WERI-Rb-1 (cell line): ENCODE measurements around the gene ISCU.

ENCODE experiments used
- DNase-seq: peaks from one replicate; pipeline ENCODE4 v3.0.0-alpha.2; 2020
- H3K27ac ChIP-seq: fragments of 250-450 bp; sonication (Bioruptor Pico); 2 replicates; pipeline ENCODE4 v1.5.1; 2020; ENCODE audit warnings: mild to moderate bottlenecking, moderate library complexity
- H3K27me3 ChIP-seq: fragments of 250-450 bp; sonication (Bioruptor Pico); 2 replicates; pipeline ENCODE4 v1.5.1; 2021; ENCODE audit warnings: mild to moderate bottlenecking, low read depth, moderate library complexity; ENCODE audit not compliant: insufficient read depth, severe bottlenecking
- H3K36me3 ChIP-seq: fragments of 250-450 bp; sonication (Bioruptor Pico); 2 replicates; pipeline ENCODE4 v1.5.1; 2020; ENCODE audit warnings: mild to moderate bottlenecking, moderate library complexity
- H3K4me3 ChIP-seq: 2 replicates; pipeline ENCODE4 v1.5.1; 2011; ENCODE audit warnings: low read depth, mild to moderate bottlenecking, control low read depth, low read length
- H3K9me3 ChIP-seq: fragments of 250-450 bp; sonication (Bioruptor Pico); 2 replicates; pipeline ENCODE4 v1.5.1; 2021; ENCODE audit warnings: mild to moderate bottlenecking, moderate library complexity; ENCODE audit not compliant: severe bottlenecking
- CTCF ChIP-seq: IDR thresholded peaks from 2 replicates; pipeline ENCODE4 v1.5.1; 2011; ENCODE audit warnings: low read depth, mild to moderate bottlenecking, control low read depth, inconsistent platforms, low read length

ISCU gene

DNA sequence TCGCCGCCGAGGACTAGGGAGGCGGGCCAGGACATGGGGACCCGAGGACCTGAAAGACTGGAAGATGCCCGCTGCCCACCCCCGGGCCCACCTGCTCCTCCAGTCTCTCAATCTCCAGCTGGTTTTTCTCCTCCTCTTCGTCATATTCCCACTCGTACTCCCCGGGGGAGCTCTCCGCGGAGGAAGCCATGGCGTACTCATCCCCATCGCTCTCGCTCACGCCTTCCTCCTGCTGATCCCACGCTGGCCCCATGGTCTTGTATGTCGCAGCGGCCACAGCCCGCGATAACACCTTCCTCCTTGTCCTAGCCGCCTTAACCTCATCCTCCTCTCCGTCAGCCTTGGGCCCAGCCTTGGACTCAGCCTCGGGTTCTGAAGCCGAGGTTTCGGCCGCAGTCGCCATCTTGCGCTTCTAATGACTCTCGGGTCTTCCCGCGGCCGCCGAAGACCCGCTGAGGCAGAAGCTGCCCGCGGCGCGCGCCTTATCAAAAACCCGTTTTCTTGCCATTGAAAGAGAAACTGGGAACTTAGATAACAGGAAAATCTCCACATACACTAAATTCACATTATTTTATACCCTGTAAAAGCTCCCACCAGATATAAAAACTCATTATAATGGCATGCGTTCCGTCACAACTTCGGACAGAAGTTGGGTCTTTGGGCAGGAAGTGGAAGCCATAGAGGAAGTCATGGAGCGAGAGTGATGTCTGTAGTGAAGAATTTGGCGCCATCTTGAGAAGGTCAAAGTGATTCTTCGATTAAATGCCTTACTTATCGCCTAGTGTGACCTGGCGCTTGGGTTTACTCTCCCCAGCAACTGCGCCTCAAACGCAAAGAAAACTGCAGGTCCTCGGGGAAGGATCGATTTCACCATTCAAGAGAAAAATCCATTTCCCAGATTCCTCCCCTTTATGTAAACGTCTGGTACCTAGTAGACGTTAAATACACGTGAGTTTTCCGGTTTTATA is 1.4 kb upstream of the ISCU start, which contains the start of gene SART3:
SART3 (minus strand) TSS at position 422 of the 968 bp plus-strand sequence; CDS start at position 403, 19 bp downstream.
- Histone ChIP-seq H3K4me3 (peak within 1 kb of the TSS; percentile 73), H3K27ac (peak within 1 kb of the TSS; percentile 93), H3K36me3 (peaks cover 48% of the 10 kb centered on the region), H3K9me3 (no peaks in the 10 kb centered on the region), H3K27me3 (no peaks in the 10 kb centered on the region)
- TF ChIP-seq CTCF: no peak
- DNase-seq: peak; percentile 81

GRCh38 chr12:108561852-108562347 is 496 bp upstream of the ISCU start:
- Histone ChIP-seq H3K36me3 (peaks cover 48% of the 10 kb centered on the region), H3K27ac (peak overlapping the region; percentile 93), H3K4me3 (peak overlapping the region; percentile 73), H3K27me3 (no peaks in the 10 kb centered on the region), H3K9me3 (no peaks in the 10 kb centered on the region)
- no peak for TF ChIP-seq CTCF
- DNase-seq: no peak

DNA sequence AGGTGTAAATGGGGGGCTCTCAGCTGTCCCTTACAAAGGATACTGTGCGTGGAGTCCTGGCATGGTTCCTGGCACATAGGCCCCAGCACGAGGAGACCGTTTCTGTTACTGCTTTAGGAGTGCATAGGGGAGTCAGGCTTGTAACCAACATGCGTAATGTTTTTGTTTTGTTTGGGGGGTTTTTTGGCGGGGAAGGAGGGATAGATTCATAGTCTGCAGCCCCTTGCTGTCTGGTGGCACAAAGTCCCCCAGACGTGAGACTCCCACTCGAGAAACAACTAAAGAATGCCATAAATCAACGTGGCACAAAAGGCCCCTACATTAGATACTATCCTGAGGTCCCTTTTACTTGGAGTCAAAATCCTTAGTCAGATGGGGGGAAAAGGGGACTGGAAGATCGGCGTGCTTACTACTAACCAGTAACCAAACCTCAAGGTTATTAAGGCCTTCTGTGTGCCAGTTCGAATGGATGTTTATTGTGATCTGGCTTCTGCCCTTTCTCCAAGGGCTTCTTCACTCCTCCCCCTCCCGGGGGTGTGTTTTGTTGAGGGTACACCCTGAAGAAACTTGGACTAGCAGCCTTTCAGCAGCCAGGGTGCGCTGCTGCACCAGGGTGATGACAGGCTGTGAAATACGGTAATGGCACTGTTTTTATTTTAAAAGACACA is 874 bp downstream of the ISCU start:
- peak; percentile 86 for TF ChIP-seq CTCF
- DNase-seq: peak; percentile 87
- H3K27ac ChIP-seq: peak overlapping the region; percentile 81; the same call in 1 of the 2 replicates
- H3K4me3 ChIP-seq: peak overlapping the region; percentile 73
- peaks cover 54% of the 10 kb centered on the region for H3K36me3 ChIP-seq
- H3K9me3 ChIP-seq: no peaks in the 10 kb centered on the region
- H3K27me3 ChIP-seq: no peaks in the 10 kb centered on the region

DNA sequence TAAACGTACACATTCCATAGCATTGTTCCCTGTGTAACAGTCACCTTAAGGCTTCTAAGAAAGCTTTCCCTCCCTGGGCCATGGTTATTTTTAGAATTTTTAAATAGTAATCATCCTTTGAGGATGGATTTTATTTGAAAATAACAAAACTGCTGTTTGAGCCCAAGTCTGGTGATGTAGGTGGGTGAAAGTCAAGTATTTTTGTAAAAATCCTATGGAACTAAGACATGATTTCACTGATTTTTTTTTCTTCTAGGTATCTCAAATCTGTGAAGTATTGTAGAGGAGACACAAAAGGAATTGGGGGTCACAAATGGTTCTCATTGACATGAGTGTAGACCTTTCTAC is 1.4 kb downstream of the ISCU start:
- H3K9me3 ChIP-seq: no peaks in the 10 kb centered on the region
- TF ChIP-seq CTCF: no peak
- no peaks in the 10 kb centered on the region for H3K27me3 ChIP-seq
- H3K36me3 ChIP-seq: peaks cover 52% of the 10 kb centered on the region
- no peak for DNase-seq
- no peak overlapping the region for H3K4me3 ChIP-seq
- no peak overlapping the region for H3K27ac ChIP-seq

DNA sequence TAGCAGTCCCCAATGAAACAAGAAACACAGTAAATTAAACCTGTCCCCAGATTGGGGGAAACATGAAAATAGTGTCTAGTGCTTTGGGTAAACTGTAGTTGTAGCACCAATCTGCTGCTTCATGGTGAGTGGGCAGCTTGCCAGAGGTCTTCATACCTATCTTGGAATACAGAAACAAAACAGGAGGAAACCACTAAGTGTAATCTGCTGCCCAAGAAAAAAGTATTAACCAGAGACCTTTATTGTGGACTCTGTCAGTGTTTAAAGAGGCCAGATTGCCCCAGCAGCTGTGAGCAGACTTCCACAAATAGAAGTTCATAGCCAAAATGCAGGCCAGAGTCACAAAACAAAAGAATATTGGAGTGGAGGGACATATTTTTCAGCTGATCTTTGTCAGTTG is 2.3 kb downstream of the ISCU start:
- TF ChIP-seq CTCF: no peak
- no peaks in the 10 kb centered on the region for H3K27me3 ChIP-seq
- H3K4me3 ChIP-seq: no peak overlapping the region
- DNase-seq: no peak
- H3K27ac ChIP-seq: no peak overlapping the region
- no peaks in the 10 kb centered on the region for H3K9me3 ChIP-seq
- H3K36me3 ChIP-seq: peaks cover 52% of the 10 kb centered on the region
